GM21381 (cell line): Measurements from ENCODE around the gene TRA2A.

ENCODE experiments used
- ATAC-seq: cut with Tn5 transposase; IDR thresholded peaks from one replicate; pipeline ENCODE4 v1.9.1; 2021; ENCODE audit warnings: mild to moderate bottlenecking, moderate library complexity; ENCODE audit not compliant: unreplicated experiment

TRA2A gene

GRCh38 chr7:23471106-23471859 is 60.5 kb downstream of the TRA2A start:
- no peak for ATAC-seq

GRCh38 chr7:23470330-23471105 is 61.3 kb downstream of the TRA2A start, which contains the start of gene IGF2BP3:
Gene IGF2BP3 (minus strand): TSS chr7:23470491. CDS start chr7:23470110, 381 bp downstream.
- ATAC-seq, result no peak

GRCh38 chr7:23469961-23470250 is 61.9 kb downstream of the TRA2A start:
- ATAC-seq, result no peak

- ATAC-seq, result no peak
Observed at GRCh38 chr7:23469150-23469960, 62.4 kb downstream of the TRA2A start.

GRCh38 chr7:23468526-23469149 is 63.1 kb downstream of the TRA2A start:
- ATAC-seq, result no peak

- no peak for ATAC-seq
Observed at GRCh38 chr7:23467806-23468525, 63.8 kb downstream of the TRA2A start.

- ATAC-seq, result no peak
Observed at GRCh38 chr7:23467291-23467805, 64.4 kb downstream of the TRA2A start.

- no peak for ATAC-seq
Observed at GRCh38 chr7:23462846-23463245, 68.9 kb downstream of the TRA2A start.

- no peak for ATAC-seq
Observed at GRCh38 chr7:23458044-23458443, 73.7 kb downstream of the TRA2A start.

- no peak for ATAC-seq
Observed at GRCh38 chr7:23456093-23456492, 75.7 kb downstream of the TRA2A start.

- ATAC-seq, result no peak
Observed at GRCh38 chr7:23454881-23455526, 76.8 kb downstream of the TRA2A start.
